T47D (cell line): ENCODE data around the gene PUSL1.

ENCODE experiments used
- DNase-seq, 2 experiments: peaks; one replicate each; pipeline versions ENCODE4 v3.0.0 to v3.0.0-alpha.2; 2011 to 2012; ENCODE audit warnings: low read depth in 1 of 2, low spot score in 1 of 2
- JUND ChIP-seq: IDR thresholded peaks from 2 replicates; pipeline ENCODE4 v1.6.1; 2012; ENCODE audit warnings: low read depth
- in situ Hi-C: cut with HindIII; loops from 2 replicates; pipeline ENCODE4 v1.10.0; 2016; ENCODE audit warnings: low sequenced_read_pairs, low pct_unique_long_range_greater_than_20kb

PUSL1 gene

DNA sequence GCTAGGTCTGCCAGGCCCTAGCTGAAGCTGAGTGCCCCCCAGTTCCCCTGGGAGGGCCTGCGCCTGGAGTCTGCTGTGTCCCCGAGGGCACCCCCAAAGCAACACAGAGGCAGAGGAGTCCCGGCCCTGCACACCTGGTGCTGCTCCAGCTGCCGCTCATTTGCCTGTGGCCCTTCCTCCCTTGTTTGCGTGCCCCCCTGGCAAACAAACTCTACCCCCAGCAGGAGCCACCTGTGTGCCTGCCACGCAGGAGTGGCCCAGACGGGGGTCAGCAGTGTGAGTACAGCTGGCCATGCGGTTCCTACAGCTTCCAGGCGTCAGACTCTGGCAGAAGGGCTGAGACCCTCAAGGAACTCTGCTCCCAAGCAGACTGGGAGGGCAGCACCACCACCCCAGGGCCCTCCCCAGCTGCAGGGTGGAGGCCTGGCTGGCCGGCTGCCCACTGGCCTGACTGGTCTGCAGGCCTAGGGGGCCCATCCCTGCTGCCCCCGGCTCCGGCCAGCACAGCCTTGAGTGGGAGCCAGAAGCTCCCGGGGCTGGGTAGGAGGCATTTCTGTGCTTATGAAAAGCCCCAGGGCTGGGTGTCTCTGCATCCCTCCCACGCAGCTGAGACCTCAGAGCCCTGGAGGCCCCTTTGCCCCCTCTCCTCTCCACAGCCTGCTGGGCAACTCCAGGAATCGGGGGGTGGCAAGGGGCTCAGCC is 22.1 kb downstream of the PUSL1 start:
- DNase-seq, result no peak
- no peak for TF ChIP-seq JUND
- in situ Hi-C loops, result no loop called here

- in situ Hi-C loops, result no loop called here
- no peak for DNase-seq
- TF ChIP-seq JUND, result no peak
Observed at GRCh38 chr1:1331068-1331965, 22.9 kb downstream of the PUSL1 start, which contains the start of gene TAS1R3. Gene TAS1R3 (plus strand): TSS chr1:1331280. CDS start chr1:1331346, 66 bp downstream.

DNA sequence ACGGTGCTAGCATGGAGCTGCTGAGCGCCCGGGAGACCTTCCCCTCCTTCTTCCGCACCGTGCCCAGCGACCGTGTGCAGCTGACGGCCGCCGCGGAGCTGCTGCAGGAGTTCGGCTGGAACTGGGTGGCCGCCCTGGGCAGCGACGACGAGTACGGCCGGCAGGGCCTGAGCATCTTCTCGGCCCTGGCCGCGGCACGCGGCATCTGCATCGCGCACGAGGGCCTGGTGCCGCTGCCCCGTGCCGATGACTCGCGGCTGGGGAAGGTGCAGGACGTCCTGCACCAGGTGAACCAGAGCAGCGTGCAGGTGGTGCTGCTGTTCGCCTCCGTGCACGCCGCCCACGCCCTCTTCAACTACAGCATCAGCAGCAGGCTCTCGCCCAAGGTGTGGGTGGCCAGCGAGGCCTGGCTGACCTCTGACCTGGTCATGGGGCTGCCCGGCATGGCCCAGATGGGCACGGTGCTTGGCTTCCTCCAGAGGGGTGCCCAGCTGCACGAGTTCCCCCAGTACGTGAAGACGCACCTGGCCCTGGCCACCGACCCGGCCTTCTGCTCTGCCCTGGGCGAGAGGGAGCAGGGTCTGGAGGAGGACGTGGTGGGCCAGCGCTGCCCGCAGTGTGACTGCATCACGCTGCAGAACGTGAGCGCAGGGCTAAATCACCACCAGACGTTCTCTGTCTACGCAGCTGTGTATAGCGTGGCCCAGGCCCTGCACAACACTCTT is 23.8 kb downstream of the PUSL1 start:
- no peak for DNase-seq
- TF ChIP-seq JUND, result no peak
- in situ Hi-C loops, result no loop called here

GRCh38 chr1:1332774-1333480 is 24.5 kb downstream of the PUSL1 start:
- in situ Hi-C loops, result no loop called here
- DNase-seq, result no peak
- no peak for TF ChIP-seq JUND

GRCh38 chr1:1333551-1334241 is 25.3 kb downstream of the PUSL1 start:
- no peak for TF ChIP-seq JUND
- DNase-seq, result no peak
- in situ Hi-C loops, result no loop called here

- TF ChIP-seq JUND, result no peak
- no peak for DNase-seq
- in situ Hi-C loops, result no loop called here
Observed at GRCh38 chr1:1334835-1335234, 26.4 kb downstream of the PUSL1 start.

- no peak for TF ChIP-seq JUND
- DNase-seq, result no peak
- in situ Hi-C loops, result no loop called here
Observed at GRCh38 chr1:1335283-1335682, 26.9 kb downstream of the PUSL1 start.

DNA sequence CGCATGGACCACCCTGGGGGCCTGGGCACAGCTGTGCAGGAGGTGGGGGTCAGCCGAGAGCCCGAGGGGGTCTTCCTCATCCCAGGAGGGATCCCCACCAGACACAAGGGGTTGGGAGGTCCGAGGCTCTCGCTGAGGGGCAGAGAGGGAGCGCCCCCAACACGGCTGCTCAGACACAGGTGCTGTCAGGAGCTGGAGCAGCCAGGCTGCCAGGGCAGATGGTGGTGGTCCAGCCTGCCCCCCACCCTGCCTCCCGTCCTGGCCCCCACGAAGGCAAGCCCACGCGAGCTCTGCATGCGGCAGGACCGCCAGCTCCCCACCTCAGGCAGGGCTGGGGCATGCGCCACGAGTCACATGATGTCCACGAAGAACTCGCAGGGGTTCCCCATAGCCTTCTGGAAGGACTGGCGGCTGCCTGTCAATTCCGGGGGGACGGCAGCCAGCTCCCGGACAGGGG is 27.4 kb downstream of the PUSL1 start:
- no peak for TF ChIP-seq JUND
- no peak for DNase-seq
- in situ Hi-C loops, result no loop called here

DNA sequence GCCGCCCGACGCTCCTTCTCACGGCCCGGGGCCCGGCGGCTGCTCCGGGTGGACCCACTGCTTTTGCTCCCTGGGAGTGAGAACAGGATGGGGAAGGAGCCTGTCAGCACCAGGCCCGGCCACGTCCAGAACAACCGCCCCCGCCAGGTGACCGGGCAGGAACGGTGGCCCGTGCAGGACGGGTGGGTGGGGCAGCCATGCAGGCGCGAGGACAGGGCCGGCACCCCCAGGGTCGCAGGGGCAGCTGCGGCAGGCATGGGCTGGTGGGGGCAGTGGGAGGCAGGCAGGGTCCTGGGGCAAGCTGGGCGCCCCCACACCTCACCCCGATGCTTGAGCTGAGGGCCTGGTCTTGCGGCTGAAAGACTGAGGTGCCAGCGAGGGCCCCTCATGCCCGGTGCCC is 28.0 kb downstream of the PUSL1 start:
- TF ChIP-seq JUND, result no peak
- in situ Hi-C loops, result no loop called here
- DNase-seq, result no peak

- in situ Hi-C loops, result no loop called here
- no peak for TF ChIP-seq JUND
- DNase-seq, result no peak
Observed at GRCh38 chr1:1336931-1337792, 28.8 kb downstream of the PUSL1 start.

- in situ Hi-C loops, result no loop called here
- DNase-seq, result peak; percentile 67 to 91
- no peak for TF ChIP-seq JUND
Observed at GRCh38 chr1:1337793-1338147, 29.4 kb downstream of the PUSL1 start.
